Measurements from ENCODE around the gene GPD1L.

DNA sequence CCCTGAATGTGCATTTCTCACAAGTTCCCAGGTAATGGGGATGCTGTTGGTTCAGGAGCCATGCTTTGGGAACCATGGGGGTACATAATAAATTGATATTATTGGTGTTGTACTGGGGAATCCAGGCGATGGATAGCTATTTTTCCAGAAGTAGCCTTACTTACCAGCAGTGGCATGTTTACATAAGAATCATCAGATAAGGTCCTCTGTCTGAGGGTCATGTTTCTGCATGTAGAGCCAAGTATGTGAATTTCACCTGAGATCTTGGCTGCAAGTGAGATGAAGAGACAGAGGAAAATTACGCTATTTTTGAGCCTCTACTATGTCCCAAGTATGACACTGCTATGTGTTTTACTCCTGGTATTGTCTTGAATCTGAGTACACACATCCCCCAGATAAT, 26.3 kb downstream of the GPD1L start:
- TF ChIP-seq POLR2A (IDR thresholded peaks at IDR 0.05; ENCODE audit: low read length) (no peak), GATA1 (IDR thresholded peaks at IDR 0.05; ENCODE audit: low read depth, low read length) (no peak)
